HepG2 (cell line): ENCODE measurements around the gene PRADC1. TPM values are rescaled to one million over a fixed set of nuclear protein-coding genes. Genes with fewer than 3 reads are reported as not detected.

ENCODE experiments used
- ARNTL ChIP-seq: sonication (generic); formaldehyde crosslinking; IDR thresholded peaks from 2 replicates; pipeline ENCODE4 v1.4.0; 2020; ENCODE audit warnings: mild to moderate bottlenecking, missing genetic modification reagents
- CBX1 ChIP-seq: IDR thresholded peaks from one replicate; pipeline ENCODE4 v1.6.1; 2016; ENCODE audit warnings: antibody characterized with exemption, low read depth
- FOXC1 ChIP-seq: sonication (generic); formaldehyde crosslinking; IDR thresholded peaks from 2 replicates; pipeline ENCODE4 v1.8.0; 2022; ENCODE audit warnings: mild to moderate bottlenecking, missing genetic modification reagents, borderline replicate concordance
- FOXJ3 ChIP-seq: sonication (generic); formaldehyde crosslinking; IDR thresholded peaks from 2 replicates; pipeline ENCODE4 v1.4.0; 2020; ENCODE audit warnings: missing genetic modification reagents, mild to moderate bottlenecking, borderline replicate concordance
- HNRNPLL ChIP-seq: fragments of 200-400 bp; formaldehyde crosslinking; IDR thresholded peaks from 2 replicates; pipeline ENCODE4 v1.6.1; 2017; ENCODE audit warnings: mild to moderate bottlenecking, low read depth, low read length; ENCODE audit not compliant: poor library complexity, severe bottlenecking
- HOXA9 ChIP-seq: sonication (generic); formaldehyde crosslinking; IDR thresholded peaks from 2 replicates; pipeline ENCODE4 v1.8.1; 2022; ENCODE audit warnings: missing genetic modification reagents, mild to moderate bottlenecking, moderate library complexity, borderline replicate concordance
- KMT2B ChIP-seq: IDR thresholded peaks from 2 replicates; pipeline ENCODE4 v1.6.1; 2016; ENCODE audit warnings: missing genetic modification reagents, missing compliant biosample characterization
- MXD4 ChIP-seq: IDR thresholded peaks from 2 replicates; pipeline ENCODE4 v1.6.1; 2016; ENCODE audit warnings: mild to moderate bottlenecking, missing biosample characterization, missing genetic modification reagents
- NFE2 ChIP-seq: sonication (generic); formaldehyde crosslinking; IDR thresholded peaks from 2 replicates; pipeline ENCODE4 v1.4.0; 2020; ENCODE audit warnings: missing genetic modification reagents
- NFIC ChIP-seq: IDR thresholded peaks from 2 replicates; pipeline ENCODE4 v1.6.1; 2012; ENCODE audit warnings: mild to moderate bottlenecking, low read length, inconsistent platforms
- PTBP1 ChIP-seq: fragments of 200-400 bp; formaldehyde crosslinking; IDR thresholded peaks from 2 replicates; pipeline ENCODE4 v1.6.1; 2018; ENCODE audit warnings: low read length, low read depth; ENCODE audit not compliant: poor library complexity, severe bottlenecking
- YY1 ChIP-seq: IDR thresholded peaks from 2 replicates; pipeline ENCODE4 v1.6.1; 2011; ENCODE audit warnings: low read length, low read depth, moderate library complexity, mild to moderate bottlenecking; ENCODE audit not compliant: insufficient read depth, insufficient replicate concordance
- ZIK1 ChIP-seq: sonication (generic); formaldehyde crosslinking; IDR thresholded peaks from 2 replicates; pipeline ENCODE4 v1.5.0; 2020; ENCODE audit warnings: mild to moderate bottlenecking, low read depth, missing genetic modification reagents, borderline replicate concordance
- ZNF296 ChIP-seq: sonication (generic); formaldehyde crosslinking; conservative IDR thresholded peaks from 2 replicates; pipeline ENCODE4 v1.5.0; 2020; ENCODE audit warnings: mild to moderate bottlenecking, missing genetic modification reagents
- ZNF33B ChIP-seq: sonication (generic); formaldehyde crosslinking; IDR thresholded peaks from 2 replicates; pipeline ENCODE4 v1.5.1; 2020; ENCODE audit warnings: mild to moderate bottlenecking, missing genetic modification reagents
- ZNF350 ChIP-seq: sonication (generic); formaldehyde crosslinking; IDR thresholded peaks from 2 replicates; pipeline ENCODE4 v1.4.0; 2020; ENCODE audit warnings: mild to moderate bottlenecking, low read depth, missing genetic modification reagents, borderline replicate concordance
- ZNF546 ChIP-seq: sonication (generic); formaldehyde crosslinking; conservative IDR thresholded peaks from 2 replicates; pipeline ENCODE4 v1.8.1; 2023; ENCODE audit warnings: mild to moderate bottlenecking, missing genetic modification reagents
- ZNF747 ChIP-seq: sonication (generic); formaldehyde crosslinking; IDR thresholded peaks from 2 replicates; pipeline ENCODE4 v1.8.1; 2023; ENCODE audit warnings: missing genetic modification reagents, mild to moderate bottlenecking, borderline replicate concordance
- ZNF839 ChIP-seq: sonication (generic); formaldehyde crosslinking; IDR thresholded peaks from 2 replicates; pipeline ENCODE4 v1.4.0; 2020; ENCODE audit warnings: missing genetic modification reagents, mild to moderate bottlenecking, borderline replicate concordance
- polyA plus RNA-seq, 8 experiments: library from polyadenylated mRNA; depleted of rRNA in 3 of 8; stranded (reverse) in 7 of 8; unstranded in 1 of 8; fragments of >200 nt; fragmentation: Illumina TruSeq in 4 of 8; extraction: Trizol in 4 of 8; gene quantifications; 2 replicates each; pipeline versions ENCODE4 v1.2.1 to v1.2.3, GENCODE V29; 2011 to 2016; ENCODE audit warnings: low read depth in 4 of 8, missing spikeins in 1 of 8, mixed read lengths in 1 of 8; ENCODE audit not compliant: insufficient read depth in 1 of 8
- total RNA-seq, 5 experiments: library from RNA; depleted of rRNA; stranded (reverse); fragments of >200 nt; fragmentation: Illumina TruSeq; extraction: Trizol; gene quantifications; 2 replicates each; pipeline ENCODE4 v1.2.3, GENCODE V29; 2016; ENCODE audit warnings: low read depth in 1 of 5
- TF ChIP-seq, protein P1 (sequence below), 2 experiments: fragments of 450-650 bp in 1 of 2; sonication (generic) in 1 of 2; formaldehyde crosslinking; IDR thresholded peaks; 2 replicates each; pipeline versions ENCODE4 v1.5.0 to v1.8.0; 2020 to 2022; ENCODE audit warnings: mild to moderate bottlenecking in 1 of 2, missing genetic modification reagents in 1 of 2
- TF ChIP-seq, protein P2 (sequence below): sonication (generic); formaldehyde crosslinking; IDR thresholded peaks from 2 replicates; pipeline ENCODE4 v1.9.0; 2022; ENCODE audit warnings: missing genetic modification reagents, mild to moderate bottlenecking, borderline replicate concordance
- TF ChIP-seq, protein P3 (sequence below): sonication (generic); formaldehyde crosslinking; IDR thresholded peaks from 2 replicates; pipeline ENCODE4 v1.5.0; 2020; ENCODE audit warnings: missing genetic modification reagents

PRADC1 gene
- total and polyA plus RNA-seq, 2 of the 13 experiments (the other 11 are each of a cell fraction or from before 2014, with no cell fraction given): 12.1 to 37.2 TPM

DNA sequence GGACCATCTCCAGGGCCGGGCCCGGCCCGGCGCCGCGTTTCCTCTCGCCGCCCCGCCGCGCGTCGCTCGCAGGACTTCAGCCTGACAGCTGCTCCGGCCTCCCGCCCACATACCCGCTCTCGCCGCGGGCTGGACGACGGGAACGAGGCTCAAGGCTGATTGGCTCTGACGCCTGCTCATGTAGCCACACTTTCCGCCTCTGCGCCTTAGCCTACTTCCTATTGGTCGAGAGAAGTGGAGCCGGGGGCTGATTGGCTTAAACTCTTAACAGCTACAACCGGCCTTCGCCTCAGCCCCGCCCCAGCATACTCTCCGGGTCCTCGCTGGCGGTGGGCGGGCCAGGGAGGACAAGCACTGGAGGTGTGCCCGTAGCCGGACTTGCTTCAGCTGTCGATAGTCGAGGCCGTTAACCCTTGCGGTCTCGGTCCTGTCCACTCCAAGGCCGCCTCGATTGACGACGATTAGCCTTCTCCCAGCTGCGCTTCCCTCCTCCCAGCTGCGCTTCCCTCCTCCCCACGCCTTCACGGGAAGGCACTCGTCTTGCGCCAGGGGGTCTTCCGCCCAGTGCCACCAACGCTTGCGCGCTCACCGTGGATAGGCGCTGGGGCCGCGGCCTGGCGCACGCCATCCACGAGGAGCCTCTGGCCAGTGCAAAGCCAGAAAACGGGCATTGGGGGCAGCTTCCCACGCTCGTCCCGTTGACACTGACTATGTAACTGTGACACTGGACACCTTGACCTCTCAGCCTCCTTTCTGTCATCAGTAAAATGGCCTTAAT is at the start of gene PRADC1 (continued):
- TF ChIP-seq, protein P1, sequence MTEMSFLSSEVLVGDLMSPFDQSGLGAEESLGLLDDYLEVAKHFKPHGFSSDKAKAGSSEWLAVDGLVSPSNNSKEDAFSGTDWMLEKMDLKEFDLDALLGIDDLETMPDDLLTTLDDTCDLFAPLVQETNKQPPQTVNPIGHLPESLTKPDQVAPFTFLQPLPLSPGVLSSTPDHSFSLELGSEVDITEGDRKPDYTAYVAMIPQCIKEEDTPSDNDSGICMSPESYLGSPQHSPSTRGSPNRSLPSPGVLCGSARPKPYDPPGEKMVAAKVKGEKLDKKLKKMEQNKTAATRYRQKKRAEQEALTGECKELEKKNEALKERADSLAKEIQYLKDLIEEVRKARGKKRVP (CRISPR knock-in tag; IDR thresholded peaks at IDR 0.05): peak in 1 of 2 experiments; percentile 71; a peak in 2 of 4 replicates
- TF ChIP-seq ZIK1 (CRISPR knock-in tag) (peak; percentile 81; the same call in 1 of the 2 replicates), NFE2 (CRISPR knock-in tag) (0 out of 2 replicates have a peak, but pooled peaks have one; percentile 34), CBX1 (peak; percentile 95), ZNF546 (CRISPR knock-in tag) (no peak), FOXC1 (CRISPR knock-in tag) (peak; percentile 94), MXD4 (CRISPR knock-in tag) (peak; percentile 97), ZNF747 (CRISPR knock-in tag) (peak; percentile 83), ZNF839 (0 out of 2 replicates have a peak, but pooled peaks have one; percentile 15), ZNF296 (CRISPR knock-in tag) (peak; percentile 87), YY1 (peak; percentile 38), ZNF33B (CRISPR knock-in tag) (0 out of 2 replicates have a peak, but pooled peaks have one; percentile 2), NFIC (no peak), KMT2B (CRISPR knock-in tag) (peak; percentile 80), HOXA9 (CRISPR knock-in tag) (peak; percentile 21; the same call in 1 of the 2 replicates), FOXJ3 (CRISPR knock-in tag) (no peak), HNRNPLL (peak; percentile 74), PTBP1 (peak; percentile 18), ZNF350 (0 out of 2 replicates have a peak, but pooled peaks have one; percentile 78), ARNTL (CRISPR knock-in tag) (peak; percentile 70; the same call in 1 of the 2 replicates)
- TF ChIP-seq, protein P2, sequence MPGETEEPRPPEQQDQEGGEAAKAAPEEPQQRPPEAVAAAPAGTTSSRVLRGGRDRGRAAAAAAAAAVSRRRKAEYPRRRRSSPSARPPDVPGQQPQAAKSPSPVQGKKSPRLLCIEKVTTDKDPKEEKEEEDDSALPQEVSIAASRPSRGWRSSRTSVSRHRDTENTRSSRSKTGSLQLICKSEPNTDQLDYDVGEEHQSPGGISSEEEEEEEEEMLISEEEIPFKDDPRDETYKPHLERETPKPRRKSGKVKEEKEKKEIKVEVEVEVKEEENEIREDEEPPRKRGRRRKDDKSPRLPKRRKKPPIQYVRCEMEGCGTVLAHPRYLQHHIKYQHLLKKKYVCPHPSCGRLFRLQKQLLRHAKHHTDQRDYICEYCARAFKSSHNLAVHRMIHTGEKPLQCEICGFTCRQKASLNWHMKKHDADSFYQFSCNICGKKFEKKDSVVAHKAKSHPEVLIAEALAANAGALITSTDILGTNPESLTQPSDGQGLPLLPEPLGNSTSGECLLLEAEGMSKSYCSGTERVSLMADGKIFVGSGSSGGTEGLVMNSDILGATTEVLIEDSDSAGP (CRISPR knock-in tag): peak; percentile 91
- TF ChIP-seq, protein P3, sequence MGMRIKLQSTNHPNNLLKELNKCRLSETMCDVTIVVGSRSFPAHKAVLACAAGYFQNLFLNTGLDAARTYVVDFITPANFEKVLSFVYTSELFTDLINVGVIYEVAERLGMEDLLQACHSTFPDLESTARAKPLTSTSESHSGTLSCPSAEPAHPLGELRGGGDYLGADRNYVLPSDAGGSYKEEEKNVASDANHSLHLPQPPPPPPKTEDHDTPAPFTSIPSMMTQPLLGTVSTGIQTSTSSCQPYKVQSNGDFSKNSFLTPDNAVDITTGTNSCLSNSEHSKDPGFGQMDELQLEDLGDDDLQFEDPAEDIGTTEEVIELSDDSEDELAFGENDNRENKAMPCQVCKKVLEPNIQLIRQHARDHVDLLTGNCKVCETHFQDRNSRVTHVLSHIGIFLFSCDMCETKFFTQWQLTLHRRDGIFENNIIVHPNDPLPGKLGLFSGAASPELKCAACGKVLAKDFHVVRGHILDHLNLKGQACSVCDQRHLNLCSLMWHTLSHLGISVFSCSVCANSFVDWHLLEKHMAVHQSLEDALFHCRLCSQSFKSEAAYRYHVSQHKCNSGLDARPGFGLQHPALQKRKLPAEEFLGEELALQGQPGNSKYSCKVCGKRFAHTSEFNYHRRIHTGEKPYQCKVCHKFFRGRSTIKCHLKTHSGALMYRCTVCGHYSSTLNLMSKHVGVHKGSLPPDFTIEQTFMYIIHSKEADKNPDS (CRISPR knock-in tag): peak; percentile 6; the same call in 1 of the 2 replicates
